Natural killer cell treated with Interleukin-12 subunit alpha and Interleukin-12 subunit beta and Interleukin-15 and Interleukin-18, amount 100 ng/mL, for 72 hours (primary cell): ENCODE results near the gene SFMBT2. TPM values are rescaled to one million over a fixed set of nuclear protein-coding genes. Genes with fewer than 3 reads are reported as not detected.

Source experiments
- ATAC-seq, 2 donors: fragments of 150-1000 bp; cut with Tn5 transposase in 1 of 2; sonication (Bioruptor Pico), chemical (Tn5 transposase) in 1 of 2; 2 replicates each; pipeline ENCODE4 v1.10.0; 2021
- DNase-seq: peaks from one replicate; pipeline ENCODE4 v3.0.0; 2022; ENCODE audit warnings: low spot score
- H3K27ac Mint-ChIP-seq, 2 donors: 1 replicate in 1 of 2; 2 replicates in 1 of 2; pipeline ENCODE4 v1.8.0; 2022; ENCODE audit warnings: mixed read lengths in 2 of 2, mild to moderate bottlenecking in 1 of 2, moderate library complexity in 1 of 2
- H3K27me3 Mint-ChIP-seq, 2 donors: 1 replicate in 1 of 2; 2 replicates in 1 of 2; pipeline ENCODE4 v1.8.0; 2022; ENCODE audit warnings: mixed read lengths in 2 of 2
- H3K36me3 Mint-ChIP-seq: one replicate; pipeline ENCODE4 v1.8.0; 2022; ENCODE audit warnings: mixed read lengths
- H3K4me1 Mint-ChIP-seq, 2 donors: 1 replicate in 1 of 2; 2 replicates in 1 of 2; pipeline ENCODE4 v1.8.0; 2022; ENCODE audit warnings: low read depth in 2 of 2, mixed read lengths in 2 of 2, mild to moderate bottlenecking in 1 of 2
- H3K4me3 Mint-ChIP-seq: one replicate; pipeline ENCODE4 v1.8.0; 2022; ENCODE audit warnings: mixed read lengths
- H3K9me3 Mint-ChIP-seq: 2 replicates; pipeline ENCODE4 v1.8.0; 2022; ENCODE audit warnings: mixed read lengths
- total RNA-seq, 2 donors: library from RNA; stranded (reverse); gene quantifications; one replicate each; pipeline ENCODE4 v1.2.3, GENCODE V29; 2022

SFMBT2 gene
- total RNA-seq, 2 donors from 2014 or later: 94.9 to 101 TPM

- Mint-ChIP-seq H3K9me3 (no peaks in the 10 kb centered on the region), H3K4me1 (peaks cover 11 to 20% of the 10 kb centered on the region in 2 donors), H3K36me3 (no peaks in the 10 kb centered on the region), H3K4me3 (no peak overlapping the region), H3K27ac (no peak overlapping the region), H3K27me3 (peaks cover 14 to 15% of the 10 kb centered on the region in 2 donors)
- DNase-seq (no peak), ATAC-seq (no peak)
Observed at GRCh38 chr10:7436490-7437100, 25.8 kb upstream of the SFMBT2 start.

- H3K9me3 Mint-ChIP-seq: no peaks in the 10 kb centered on the region
- H3K27me3 Mint-ChIP-seq: peaks cover 7 to 15% of the 10 kb centered on the region in 2 donors
- DNase-seq: no peak
- ATAC-seq: no peak
- peaks cover 11 to 20% of the 10 kb centered on the region in 2 donors for H3K4me1 Mint-ChIP-seq
- H3K36me3 Mint-ChIP-seq: no peaks in the 10 kb centered on the region
- no peak overlapping the region for H3K27ac Mint-ChIP-seq
- H3K4me3 Mint-ChIP-seq: no peak overlapping the region
Observed at GRCh38 chr10:7435674-7436073, 24.8 kb upstream of the SFMBT2 start.

GRCh38 chr10:7434378-7434777, 23.5 kb upstream of the SFMBT2 start:
- H3K9me3 Mint-ChIP-seq: no peaks in the 10 kb centered on the region
- ATAC-seq (no peak), DNase-seq (no peak)
- H3K27me3 Mint-ChIP-seq: peaks cover 7 to 10% of the 10 kb centered on the region in 2 donors
- peaks cover 11 to 20% of the 10 kb centered on the region in 2 donors for H3K4me1 Mint-ChIP-seq
- H3K36me3 Mint-ChIP-seq: no peaks in the 10 kb centered on the region
- H3K27ac Mint-ChIP-seq: no peak overlapping the region
- no peak overlapping the region for H3K4me3 Mint-ChIP-seq

- Mint-ChIP-seq H3K9me3 (no peaks in the 10 kb centered on the region), H3K27ac (no peak overlapping the region), H3K4me1 (peaks cover 11 to 20% of the 10 kb centered on the region in 2 donors), H3K27me3 (peaks cover 7 to 8% of the 10 kb centered on the region in 2 donors), H3K36me3 (no peaks in the 10 kb centered on the region), H3K4me3 (no peak overlapping the region)
- ATAC-seq (no peak), DNase-seq (no peak)
Observed at GRCh38 chr10:7433861-7434260, 23.0 kb upstream of the SFMBT2 start.

- Mint-ChIP-seq H3K27me3 (peaks cover 7 to 8% of the 10 kb centered on the region in 2 donors), H3K36me3 (no peaks in the 10 kb centered on the region), H3K4me1 (peaks cover 11 to 20% of the 10 kb centered on the region in 2 donors), H3K9me3 (no peaks in the 10 kb centered on the region), H3K27ac (no peak overlapping the region), H3K4me3 (no peak overlapping the region)
- no peak for ATAC-seq
- no peak for DNase-seq
Observed at GRCh38 chr10:7432884-7433726, 22.3 kb upstream of the SFMBT2 start.

- Mint-ChIP-seq H3K9me3 (no peaks in the 10 kb centered on the region), H3K4me3 (no peak overlapping the region), H3K27ac (no peak overlapping the region), H3K4me1 (peaks cover 9 to 11% of the 10 kb centered on the region in 2 donors), H3K36me3 (no peaks in the 10 kb centered on the region), H3K27me3 (peaks cover 5 to 7% of the 10 kb centered on the region in 2 donors)
- DNase-seq (no peak), ATAC-seq (no peak)
Observed at GRCh38 chr10:7428673-7429350, 18.0 kb upstream of the SFMBT2 start.

- DNase-seq (no peak), ATAC-seq (no peak)
- Mint-ChIP-seq H3K36me3 (no peaks in the 10 kb centered on the region), H3K27me3 (peaks cover 0 to 2% of the 10 kb centered on the region in 2 donors), H3K4me3 (no peak overlapping the region), H3K9me3 (no peaks in the 10 kb centered on the region), H3K27ac (no peak overlapping the region), H3K4me1 (peaks cover 9 to 11% of the 10 kb centered on the region in 2 donors)
Observed at GRCh38 chr10:7426349-7426748, 15.5 kb upstream of the SFMBT2 start.

- no peak overlapping the region for H3K4me3 Mint-ChIP-seq
- no peak for DNase-seq
- H3K9me3 Mint-ChIP-seq: no peaks in the 10 kb centered on the region
- no peaks in the 10 kb centered on the region for H3K36me3 Mint-ChIP-seq
- ATAC-seq: no peak
- H3K27ac Mint-ChIP-seq: no peak overlapping the region
- H3K4me1 Mint-ChIP-seq: peaks cover 9 to 11% of the 10 kb centered on the region in 2 donors
- peaks cover 0 to 2% of the 10 kb centered on the region in 2 donors for H3K27me3 Mint-ChIP-seq
Observed at GRCh38 chr10:7425691-7426090, 14.9 kb upstream of the SFMBT2 start.

GRCh38 chr10:7424919-7425318, 14.1 kb upstream of the SFMBT2 start:
- Mint-ChIP-seq H3K9me3 (no peaks in the 10 kb centered on the region), H3K36me3 (no peaks in the 10 kb centered on the region), H3K27ac (peak overlapping the region in 1 of 2 donors; percentile 5), H3K4me3 (no peak overlapping the region), H3K27me3 (peaks cover 0 to 2% of the 10 kb centered on the region in 2 donors), H3K4me1 (peaks cover 9 to 11% of the 10 kb centered on the region in 2 donors)
- ATAC-seq: no peak
- DNase-seq: no peak

GRCh38 chr10:7424315-7424714, 13.5 kb upstream of the SFMBT2 start:
- DNase-seq (peak; percentile 68), ATAC-seq (peak; percentile 80 to 95)
- H3K27ac Mint-ChIP-seq: peak overlapping the region in 1 of 2 donors; percentile 5
- no peaks in the 10 kb centered on the region for H3K36me3 Mint-ChIP-seq
- no peak overlapping the region for H3K4me3 Mint-ChIP-seq
- H3K4me1 Mint-ChIP-seq: peaks cover 9 to 11% of the 10 kb centered on the region in 2 donors
- H3K9me3 Mint-ChIP-seq: no peaks in the 10 kb centered on the region
- H3K27me3 Mint-ChIP-seq: peaks cover 0 to 2% of the 10 kb centered on the region in 2 donors

GRCh38 chr10:7423521-7423920, 12.7 kb upstream of the SFMBT2 start:
- no peak overlapping the region for H3K4me3 Mint-ChIP-seq
- H3K27ac Mint-ChIP-seq: no peak overlapping the region
- no peaks in the 10 kb centered on the region for H3K9me3 Mint-ChIP-seq
- DNase-seq: no peak
- no peak for ATAC-seq
- H3K36me3 Mint-ChIP-seq: no peaks in the 10 kb centered on the region
- peaks cover 10 to 11% of the 10 kb centered on the region in 2 donors for H3K4me1 Mint-ChIP-seq
- H3K27me3 Mint-ChIP-seq: peaks cover 0 to 2% of the 10 kb centered on the region in 2 donors

- peaks cover 23 to 27% of the 10 kb centered on the region in 2 donors for H3K4me1 Mint-ChIP-seq
- no peak overlapping the region for H3K4me3 Mint-ChIP-seq
- H3K36me3 Mint-ChIP-seq: no peaks in the 10 kb centered on the region
- peaks cover 0 to 4% of the 10 kb centered on the region in 2 donors for H3K27me3 Mint-ChIP-seq
- ATAC-seq: no peak
- H3K9me3 Mint-ChIP-seq: no peaks in the 10 kb centered on the region
- H3K27ac Mint-ChIP-seq: peak overlapping the region in 1 of 2 donors; percentile 8
- no peak for DNase-seq
Observed at GRCh38 chr10:7421526-7421925, 10.7 kb upstream of the SFMBT2 start.

- Mint-ChIP-seq H3K36me3 (no peaks in the 10 kb centered on the region), H3K9me3 (no peaks in the 10 kb centered on the region), H3K27me3 (peaks cover 0 to 4% of the 10 kb centered on the region in 2 donors), H3K27ac (no peak overlapping the region), H3K4me3 (no peak overlapping the region), H3K4me1 (peaks cover 25 to 31% of the 10 kb centered on the region in 2 donors)
- no peak for DNase-seq
- no peak for ATAC-seq
Observed at GRCh38 chr10:7419998-7420397, 9.2 kb upstream of the SFMBT2 start.
